ENCODE results near the gene KCNC3.

KCNC3 gene

DNA sequence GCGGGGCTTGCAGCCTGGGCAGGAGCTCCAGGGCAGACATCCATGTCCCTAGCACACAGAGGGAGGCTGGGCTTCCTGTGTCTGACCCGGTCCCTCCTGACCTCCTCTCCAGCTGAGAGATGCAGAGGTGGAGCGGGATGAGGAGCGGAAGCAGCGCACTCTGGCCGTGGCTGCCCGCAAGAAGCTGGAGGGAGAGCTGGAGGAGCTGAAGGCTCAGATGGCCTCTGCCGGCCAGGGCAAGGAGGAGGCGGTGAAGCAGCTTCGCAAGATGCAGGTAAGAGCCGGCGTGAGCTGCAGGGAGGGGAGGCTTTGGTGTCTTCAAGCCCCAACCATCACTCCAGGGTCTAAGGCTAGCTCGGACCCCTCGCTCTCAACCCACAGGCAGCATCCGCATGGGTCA, 38.4 kb downstream of the KCNC3 start:
- no peak overlapping the region for H3K4me3 ChIP-seq (ENCODE audit: low read depth, low read length)
- no peaks in the 10 kb centered on the region for H3K27me3 ChIP-seq (replicated peaks)
- in situ Hi-C loops (cut with HindIII; ENCODE audit: low pct_ligation_motif_present, low sequenced_read_pairs), result no loop called here
- DNase-seq, result no peak
- no peaks in the 10 kb centered on the region for H3K36me3 ChIP-seq (replicated peaks)
- H3K27ac ChIP-seq, result no peak overlapping the region
- TF ChIP-seq, protein P1, sequence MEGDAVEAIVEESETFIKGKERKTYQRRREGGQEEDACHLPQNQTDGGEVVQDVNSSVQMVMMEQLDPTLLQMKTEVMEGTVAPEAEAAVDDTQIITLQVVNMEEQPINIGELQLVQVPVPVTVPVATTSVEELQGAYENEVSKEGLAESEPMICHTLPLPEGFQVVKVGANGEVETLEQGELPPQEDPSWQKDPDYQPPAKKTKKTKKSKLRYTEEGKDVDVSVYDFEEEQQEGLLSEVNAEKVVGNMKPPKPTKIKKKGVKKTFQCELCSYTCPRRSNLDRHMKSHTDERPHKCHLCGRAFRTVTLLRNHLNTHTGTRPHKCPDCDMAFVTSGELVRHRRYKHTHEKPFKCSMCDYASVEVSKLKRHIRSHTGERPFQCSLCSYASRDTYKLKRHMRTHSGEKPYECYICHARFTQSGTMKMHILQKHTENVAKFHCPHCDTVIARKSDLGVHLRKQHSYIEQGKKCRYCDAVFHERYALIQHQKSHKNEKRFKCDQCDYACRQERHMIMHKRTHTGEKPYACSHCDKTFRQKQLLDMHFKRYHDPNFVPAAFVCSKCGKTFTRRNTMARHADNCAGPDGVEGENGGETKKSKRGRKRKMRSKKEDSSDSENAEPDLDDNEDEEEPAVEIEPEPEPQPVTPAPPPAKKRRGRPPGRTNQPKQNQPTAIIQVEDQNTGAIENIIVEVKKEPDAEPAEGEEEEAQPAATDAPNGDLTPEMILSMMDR (IDR thresholded peaks at IDR 0.05; ENCODE audit: low read depth, low read length, missing control alignments), result no peak

DNA sequence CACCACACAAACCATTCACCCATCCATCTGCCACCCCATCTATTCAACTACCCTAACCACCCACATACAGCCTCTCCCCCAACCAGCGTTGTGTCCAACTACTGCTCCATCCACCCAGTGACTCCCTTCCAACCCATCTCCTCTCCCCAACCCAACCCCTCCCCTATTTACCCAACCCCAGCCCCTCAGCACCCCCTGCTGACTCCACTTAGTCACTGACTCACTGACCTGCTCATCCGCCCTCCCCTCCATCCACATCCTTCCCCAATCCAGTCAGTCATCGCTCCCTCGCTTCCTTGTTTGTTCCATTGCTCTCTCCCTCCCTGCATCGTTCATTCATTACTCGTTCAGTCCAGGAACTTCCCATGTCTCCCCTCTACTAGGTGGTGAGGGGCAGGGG, 39.2 kb downstream of the KCNC3 start:
- TF ChIP-seq, protein P1 (IDR thresholded peaks at IDR 0.05; ENCODE audit: low read depth, low read length, missing control alignments), result no peak
- no peak for DNase-seq
- H3K27me3 ChIP-seq (replicated peaks), result no peaks in the 10 kb centered on the region
- H3K27ac ChIP-seq, result no peak overlapping the region
- in situ Hi-C loops (cut with HindIII; ENCODE audit: low pct_ligation_motif_present, low sequenced_read_pairs), result no loop called here
- H3K36me3 ChIP-seq (replicated peaks), result no peaks in the 10 kb centered on the region
- H3K4me3 ChIP-seq (ENCODE audit: low read depth, low read length), result no peak overlapping the region

DNA sequence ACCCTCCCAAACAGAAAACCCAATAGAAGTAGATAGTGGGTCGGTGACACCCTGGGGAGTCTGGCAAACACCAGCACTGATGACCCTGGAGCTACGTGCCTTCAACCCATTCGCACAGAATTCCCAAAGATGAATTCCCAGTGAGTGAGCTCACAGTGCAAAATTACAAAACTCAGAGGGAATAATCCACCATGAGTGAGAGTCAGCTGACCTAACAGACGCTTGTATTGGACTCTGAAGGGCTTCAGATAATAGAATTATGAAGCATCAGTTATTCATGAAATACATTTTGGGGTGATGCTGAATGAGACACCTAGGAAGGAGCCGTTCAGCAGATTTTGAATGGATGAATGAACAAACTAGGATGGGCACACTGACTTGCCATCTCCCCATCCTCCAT, 40.2 kb downstream of the KCNC3 start:
- H3K27me3 ChIP-seq (replicated peaks), result no peaks in the 10 kb centered on the region
- H3K36me3 ChIP-seq (replicated peaks), result no peaks in the 10 kb centered on the region
- no peak overlapping the region for H3K27ac ChIP-seq
- DNase-seq, result no peak
- TF ChIP-seq, protein P1 (IDR thresholded peaks at IDR 0.05; ENCODE audit: low read depth, low read length, missing control alignments), result no peak
- no peak overlapping the region for H3K4me3 ChIP-seq (ENCODE audit: low read depth, low read length)
- in situ Hi-C loops (cut with HindIII; ENCODE audit: low pct_ligation_motif_present, low sequenced_read_pairs), result no loop called here

DNA sequence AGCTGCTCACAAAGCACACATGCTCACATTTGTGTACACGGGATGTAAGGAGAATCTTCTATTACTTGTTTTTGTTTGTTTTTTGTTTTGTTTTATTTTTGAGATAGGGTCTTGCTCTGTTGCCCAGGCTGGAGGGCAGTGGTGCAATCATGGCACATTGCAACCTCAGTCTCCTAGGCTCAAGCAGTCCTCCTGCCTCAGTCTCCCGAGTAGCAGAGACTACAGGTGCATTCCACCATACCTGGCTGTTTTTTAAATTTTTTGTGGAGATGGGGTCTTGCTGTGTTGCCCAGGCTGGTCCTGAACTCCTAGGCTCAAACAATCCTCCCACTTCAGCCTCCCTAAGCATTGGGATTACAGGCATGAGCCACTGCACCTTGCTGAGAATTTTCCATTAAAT, 41.8 kb downstream of the KCNC3 start:
- in situ Hi-C loops (cut with HindIII; ENCODE audit: low pct_ligation_motif_present, low sequenced_read_pairs), result no loop called here
- no peak overlapping the region for H3K4me3 ChIP-seq (ENCODE audit: low read depth, low read length)
- no peaks in the 10 kb centered on the region for H3K36me3 ChIP-seq (replicated peaks)
- no peak for DNase-seq
- TF ChIP-seq, protein P1 (IDR thresholded peaks at IDR 0.05; ENCODE audit: low read depth, low read length, missing control alignments), result no peak
- no peaks in the 10 kb centered on the region for H3K27me3 ChIP-seq (replicated peaks)
- H3K27ac ChIP-seq, result no peak overlapping the region

DNA sequence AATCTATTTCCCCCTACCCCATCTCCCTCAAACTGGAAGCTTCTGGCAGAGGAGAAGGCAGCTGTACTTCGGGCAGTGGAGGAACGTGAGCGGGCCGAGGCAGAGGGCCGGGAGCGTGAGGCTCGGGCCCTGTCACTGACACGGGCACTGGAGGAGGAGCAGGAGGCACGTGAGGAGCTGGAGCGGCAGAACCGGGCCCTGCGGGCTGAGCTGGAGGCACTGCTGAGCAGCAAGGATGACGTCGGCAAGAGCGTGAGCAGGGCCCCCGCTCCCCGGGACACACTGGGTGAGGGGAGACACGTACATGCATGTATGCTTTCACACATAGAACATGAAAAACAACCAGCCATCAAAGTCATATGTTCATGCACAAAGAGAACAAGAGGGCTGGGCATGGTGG, 42.7 kb downstream of the KCNC3 start:
- Histone ChIP-seq H3K27ac (no peak overlapping the region), H3K36me3 (replicated peaks) (no peaks in the 10 kb centered on the region), H3K4me3 (ENCODE audit: low read depth, low read length) (no peak overlapping the region), H3K27me3 (replicated peaks) (no peaks in the 10 kb centered on the region)
- no peak for DNase-seq
- TF ChIP-seq, protein P1 (IDR thresholded peaks at IDR 0.05; ENCODE audit: low read depth, low read length, missing control alignments), result no peak
- in situ Hi-C loops (cut with HindIII; ENCODE audit: low pct_ligation_motif_present, low sequenced_read_pairs), result no loop called here

DNA sequence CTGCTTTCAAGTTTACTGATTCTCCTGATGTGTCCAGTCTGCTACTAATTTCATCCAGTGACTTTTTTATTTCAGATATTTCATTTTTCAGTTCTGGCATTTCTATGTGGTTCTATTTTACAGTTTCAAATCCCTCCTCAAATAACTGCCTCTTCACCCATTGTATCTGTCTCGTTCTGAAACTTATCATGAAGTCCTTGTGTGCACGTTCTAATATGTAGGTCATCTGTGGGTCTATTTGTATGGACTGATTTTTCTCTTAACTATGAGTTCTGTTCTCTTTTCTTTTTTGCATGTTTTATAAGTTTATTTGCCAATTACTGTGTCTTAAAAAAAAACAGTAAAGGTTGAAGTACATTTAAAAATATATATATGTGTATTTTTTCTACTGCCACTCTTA, 43.3 kb downstream of the KCNC3 start:
- H3K4me3 ChIP-seq (ENCODE audit: low read depth, low read length), result no peak overlapping the region
- no peaks in the 10 kb centered on the region for H3K27me3 ChIP-seq (replicated peaks)
- TF ChIP-seq, protein P1 (IDR thresholded peaks at IDR 0.05; ENCODE audit: low read depth, low read length, missing control alignments), result no peak
- DNase-seq, result no peak
- H3K27ac ChIP-seq, result no peak overlapping the region
- in situ Hi-C loops (cut with HindIII; ENCODE audit: low pct_ligation_motif_present, low sequenced_read_pairs), result no loop called here
- no peaks in the 10 kb centered on the region for H3K36me3 ChIP-seq (replicated peaks)
